Ascending aorta (tissue), 2 donors: ENCODE measurements around the gene DLGAP4. TPM values are rescaled to one million over a fixed set of nuclear protein-coding genes. Genes with fewer than 3 reads are reported as not detected.

Source experiments
- DNase-seq, 2 donors: peaks; one replicate each; pipeline ENCODE4 v3.0.0-alpha.2; 2019; ENCODE audit warnings: low spot score in 2 of 2
- H3K27ac ChIP-seq, 2 donors: fragments of 200-600 bp; sonication (generic); one replicate each; pipeline ENCODE4 v1.5.1; 2016 to 2017; ENCODE audit warnings: mild to moderate bottlenecking in 1 of 2
- H3K27me3 ChIP-seq: fragments of 200-600 bp; sonication (generic); one replicate; pipeline ENCODE4 v1.5.1; 2017
- H3K36me3 ChIP-seq, 2 donors: fragments of 200-600 bp; sonication (generic); one replicate each; pipeline ENCODE4 v1.5.1; 2016
- H3K4me1 ChIP-seq, 2 donors: fragments of 200-600 bp; sonication (generic); one replicate each; pipeline ENCODE4 v1.5.1; 2016 to 2017; ENCODE audit warnings: mild to moderate bottlenecking in 1 of 2
- H3K4me3 ChIP-seq, 2 donors: fragments of 200-600 bp; sonication (generic); one replicate each; pipeline ENCODE4 v1.5.1; 2016 to 2017; ENCODE audit warnings: mild to moderate bottlenecking in 1 of 2
- H3K9me3 ChIP-seq, 2 donors: fragments of 200-600 bp; sonication (generic); one replicate each; pipeline ENCODE4 v1.5.1; 2016
- intact Hi-C: fragments of 100-400 bp; cut with DNase I; formaldehyde crosslinking; loops from one replicate; pipeline ENCODE4 v1.15.1; 2023
- total RNA-seq: library from RNA; depleted of rRNA; stranded (reverse); fragments of >200 nt; gene quantifications from one replicate; pipeline ENCODE4 v1.1.0, GENCODE V29; 2016
- TF ChIP-seq, protein P1 (sequence below), 3 experiments: fragments of 200-600 bp in 2 of 3; fragments of 450-650 bp in 1 of 3; sonication (generic) in 2 of 3; IDR thresholded peaks; one replicate each; pipeline ENCODE4 v1.5.1; 2016 to 2019; ENCODE audit warnings: antibody characterized with exemption in 3 of 3, mild to moderate bottlenecking in 1 of 3, moderate library complexity in 1 of 3

The DLGAP4 gene
- total RNA-seq, 1 donor from 2014 or later: 98.2 TPM

DNA sequence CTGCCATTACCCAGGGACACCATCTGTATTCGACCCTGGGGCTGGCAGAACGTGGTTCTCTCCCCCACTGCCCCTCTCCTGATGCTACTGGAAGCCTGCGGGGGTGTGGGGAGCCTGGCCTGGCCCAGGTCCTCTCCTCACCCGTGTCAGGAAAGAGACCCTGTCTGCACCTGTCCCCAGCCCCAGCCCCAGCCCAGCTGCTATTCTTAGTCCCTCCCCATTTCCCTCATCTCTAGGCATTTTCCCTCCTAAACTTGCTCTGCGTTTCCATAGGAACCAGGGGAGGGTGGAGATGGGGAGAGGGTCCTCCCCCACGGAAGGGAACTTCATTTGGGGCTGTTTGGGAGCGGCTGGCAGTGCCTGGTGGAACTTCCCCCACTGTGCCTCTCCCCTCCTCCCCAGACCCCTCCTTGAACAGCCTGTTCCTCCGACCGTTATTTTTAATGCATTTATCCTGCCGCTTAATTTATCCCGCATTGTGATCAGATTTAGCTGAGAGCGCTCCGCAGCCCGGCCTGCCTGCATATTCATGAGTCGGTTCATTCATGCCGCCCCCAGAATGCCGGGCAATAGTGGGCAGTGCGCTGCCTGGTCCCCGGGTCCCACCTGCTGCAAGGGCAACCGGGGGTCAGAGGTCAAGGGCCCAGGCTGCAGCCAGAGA is 31.8 kb upstream of the DLGAP4 start:
- Histone ChIP-seq H3K9me3 (no peaks in the 10 kb centered on the region), H3K36me3 (no peaks in the 10 kb centered on the region), H3K4me1 (no peaks in the 10 kb centered on the region), H3K4me3 (no peak overlapping the region), H3K27ac (no peak overlapping the region), H3K27me3 (no peaks in the 10 kb centered on the region)
- intact Hi-C loops: no loop called here
- DNase-seq: no peak
- TF ChIP-seq, protein P1, sequence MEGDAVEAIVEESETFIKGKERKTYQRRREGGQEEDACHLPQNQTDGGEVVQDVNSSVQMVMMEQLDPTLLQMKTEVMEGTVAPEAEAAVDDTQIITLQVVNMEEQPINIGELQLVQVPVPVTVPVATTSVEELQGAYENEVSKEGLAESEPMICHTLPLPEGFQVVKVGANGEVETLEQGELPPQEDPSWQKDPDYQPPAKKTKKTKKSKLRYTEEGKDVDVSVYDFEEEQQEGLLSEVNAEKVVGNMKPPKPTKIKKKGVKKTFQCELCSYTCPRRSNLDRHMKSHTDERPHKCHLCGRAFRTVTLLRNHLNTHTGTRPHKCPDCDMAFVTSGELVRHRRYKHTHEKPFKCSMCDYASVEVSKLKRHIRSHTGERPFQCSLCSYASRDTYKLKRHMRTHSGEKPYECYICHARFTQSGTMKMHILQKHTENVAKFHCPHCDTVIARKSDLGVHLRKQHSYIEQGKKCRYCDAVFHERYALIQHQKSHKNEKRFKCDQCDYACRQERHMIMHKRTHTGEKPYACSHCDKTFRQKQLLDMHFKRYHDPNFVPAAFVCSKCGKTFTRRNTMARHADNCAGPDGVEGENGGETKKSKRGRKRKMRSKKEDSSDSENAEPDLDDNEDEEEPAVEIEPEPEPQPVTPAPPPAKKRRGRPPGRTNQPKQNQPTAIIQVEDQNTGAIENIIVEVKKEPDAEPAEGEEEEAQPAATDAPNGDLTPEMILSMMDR (IDR thresholded peaks at IDR 0.05): no peak

DNA sequence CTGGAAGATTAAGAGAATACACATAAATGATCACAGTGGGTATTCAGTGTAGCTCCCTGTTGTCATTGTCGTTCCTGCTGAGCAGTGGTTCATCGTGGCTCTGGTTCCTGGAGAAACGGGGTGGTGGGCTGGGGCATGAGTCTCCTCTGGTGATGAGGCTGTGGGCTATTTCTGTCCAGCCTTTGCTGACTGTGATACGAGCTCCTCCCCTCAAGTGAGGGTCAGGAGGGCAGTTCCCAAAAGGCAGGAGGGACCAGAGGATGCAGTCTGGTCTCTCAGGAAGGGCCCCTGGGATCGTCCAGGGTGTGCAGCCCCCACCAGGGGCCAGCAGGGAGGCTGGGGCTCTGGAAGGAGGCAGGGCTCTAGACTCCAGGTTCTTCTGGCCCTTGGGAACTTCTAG is 31.1 kb upstream of the DLGAP4 start:
- H3K27me3 ChIP-seq: no peaks in the 10 kb centered on the region
- no peaks in the 10 kb centered on the region for H3K4me1 ChIP-seq
- intact Hi-C loops: no loop called here
- no peak overlapping the region for H3K4me3 ChIP-seq
- no peaks in the 10 kb centered on the region for H3K36me3 ChIP-seq
- no peak for DNase-seq
- TF ChIP-seq, protein P1 (IDR thresholded peaks at IDR 0.05): no peak
- H3K9me3 ChIP-seq: no peaks in the 10 kb centered on the region
- H3K27ac ChIP-seq: no peak overlapping the region

DNA sequence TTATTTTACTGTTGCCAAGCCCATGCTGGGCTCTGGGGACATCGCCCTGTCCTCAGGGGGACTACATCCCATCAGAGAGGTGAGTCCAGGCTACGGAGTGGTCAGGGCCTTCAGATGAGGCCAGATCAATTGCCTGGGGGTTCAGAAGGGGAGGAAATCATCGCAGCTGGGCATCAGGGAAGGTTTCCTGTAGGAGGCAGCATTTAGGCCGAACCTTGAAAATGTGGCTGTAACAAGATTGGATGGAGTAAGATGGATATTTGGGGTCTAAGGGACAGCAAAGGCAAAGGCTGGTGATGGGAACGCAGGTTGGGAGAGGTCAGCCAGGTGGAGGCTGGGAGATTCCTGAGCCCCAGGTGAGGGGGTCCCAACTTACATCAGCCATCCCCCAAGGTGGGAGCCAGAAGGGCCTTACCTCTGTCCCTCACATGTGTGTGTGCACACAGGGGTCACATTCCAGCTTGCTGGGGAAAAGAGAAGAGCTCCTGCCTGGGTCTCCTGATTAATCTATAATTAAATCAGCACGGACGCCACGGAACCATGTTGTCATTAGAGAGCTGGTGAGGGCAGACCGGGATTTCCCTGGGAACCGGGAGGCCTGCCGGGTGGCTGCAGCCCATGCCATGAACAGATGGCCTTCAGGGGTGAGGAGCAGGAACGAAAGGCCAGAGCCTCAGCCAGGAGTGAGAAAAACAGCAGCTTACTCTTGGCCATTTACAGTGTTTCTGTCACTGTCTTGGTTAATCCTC is 30.5 kb upstream of the DLGAP4 start:
- H3K36me3 ChIP-seq: no peaks in the 10 kb centered on the region
- no peaks in the 10 kb centered on the region for H3K27me3 ChIP-seq
- no peak overlapping the region for H3K27ac ChIP-seq
- H3K4me1 ChIP-seq: no peaks in the 10 kb centered on the region
- TF ChIP-seq, protein P1 (IDR thresholded peaks at IDR 0.05): no peak
- H3K9me3 ChIP-seq: no peaks in the 10 kb centered on the region
- intact Hi-C loops: no loop called here
- H3K4me3 ChIP-seq: no peak overlapping the region
- no peak for DNase-seq

DNA sequence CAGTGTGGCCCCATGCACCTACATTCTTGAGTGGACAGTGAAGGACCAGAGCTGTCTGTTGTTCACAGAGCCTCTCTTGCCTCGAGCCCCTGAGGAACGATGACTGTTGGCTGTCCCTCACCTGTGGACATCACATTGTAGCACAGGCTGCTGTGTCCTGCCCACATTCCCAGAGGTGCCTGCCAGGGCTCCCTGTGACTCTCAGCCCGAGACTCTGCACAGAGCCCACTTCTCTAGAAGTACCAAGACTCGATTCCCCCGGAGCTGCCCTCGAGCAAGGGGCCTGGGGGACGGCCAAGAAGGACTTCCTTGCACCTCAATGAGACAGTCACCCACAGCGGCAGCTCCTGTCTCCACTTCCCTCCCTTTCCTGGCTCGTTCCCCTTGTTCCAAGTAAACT is 28.6 kb upstream of the DLGAP4 start:
- DNase-seq: no peak
- no peaks in the 10 kb centered on the region for H3K9me3 ChIP-seq
- H3K27ac ChIP-seq: no peak overlapping the region
- TF ChIP-seq, protein P1 (IDR thresholded peaks at IDR 0.05): no peak
- intact Hi-C loops: no loop called here
- H3K27me3 ChIP-seq: no peaks in the 10 kb centered on the region
- H3K4me3 ChIP-seq: no peak overlapping the region
- no peaks in the 10 kb centered on the region for H3K4me1 ChIP-seq
- H3K36me3 ChIP-seq: no peaks in the 10 kb centered on the region

DNA sequence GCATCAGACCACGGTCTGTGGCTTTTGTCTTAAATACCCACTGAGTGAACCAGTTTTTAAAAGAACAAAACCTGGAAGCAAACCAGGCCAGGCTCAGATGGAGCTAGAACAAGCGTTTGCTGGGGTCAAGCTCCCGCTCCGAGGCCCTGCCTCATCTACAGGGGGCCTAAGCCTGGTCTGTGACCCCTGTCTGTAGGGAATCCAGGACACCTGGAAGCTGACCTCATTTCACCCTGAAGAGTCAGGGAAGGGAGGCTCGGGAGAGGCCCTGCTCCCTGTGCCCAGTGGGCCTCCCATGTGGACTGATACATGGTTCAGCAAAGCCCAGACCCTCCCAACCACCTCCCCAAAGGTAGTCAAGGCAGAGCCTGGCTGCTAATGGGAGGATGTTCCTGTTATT is 26.8 kb upstream of the DLGAP4 start:
- no peak for DNase-seq
- no peaks in the 10 kb centered on the region for H3K27me3 ChIP-seq
- intact Hi-C loops: no loop called here
- TF ChIP-seq, protein P1 (IDR thresholded peaks at IDR 0.05): no peak
- no peak overlapping the region for H3K4me3 ChIP-seq
- no peaks in the 10 kb centered on the region for H3K4me1 ChIP-seq
- no peaks in the 10 kb centered on the region for H3K9me3 ChIP-seq
- no peaks in the 10 kb centered on the region for H3K36me3 ChIP-seq
- H3K27ac ChIP-seq: no peak overlapping the region
